NCI-H146 treated with DMSO at 0.1 percent for 48 hours (cell line): ENCODE results near the gene OR5AU1.
"Not testable (repeated sequence)": the region's sequence is repeated elsewhere in the genome, so short reads cannot be mapped to it uniquely, and the experiment has no call there.

Experiments used
- DNase-seq: peaks from one replicate; lab custom pipeline; 2025; ENCODE audit not compliant: unreplicated experiment; lab: John Stamatoyannopoulos, UW

Gene OR5AU1

GRCh38 chr14:21182166-21182565 is 26.3 kb upstream of the OR5AU1 start:
- no peak for DNase-seq

- no peak for DNase-seq
Observed at GRCh38 chr14:21171128-21171527, 15.3 kb upstream of the OR5AU1 start.

GRCh38 chr14:21169573-21169972 is 13.7 kb upstream of the OR5AU1 start:
- DNase-seq: no peak

- DNase-seq: no peak
Observed at GRCh38 chr14:21168055-21168454, 12.2 kb upstream of the OR5AU1 start.

GRCh38 chr14:21165670-21166069 is 9.8 kb upstream of the OR5AU1 start:
- DNase-seq: not testable (repeated sequence)

GRCh38 chr14:21165002-21165605 is 9.2 kb upstream of the OR5AU1 start:
- not testable (repeated sequence) for DNase-seq

- DNase-seq: no peak
Observed at GRCh38 chr14:21163871-21164291, 8.0 kb upstream of the OR5AU1 start.

- no peak for DNase-seq
Observed at GRCh38 chr14:21162081-21162480, 6.2 kb upstream of the OR5AU1 start.

- DNase-seq: no peak
Observed at GRCh38 chr14:21160061-21160610, 4.3 kb upstream of the OR5AU1 start.

GRCh38 chr14:21158175-21158574 is 2.3 kb upstream of the OR5AU1 start:
- not testable (repeated sequence) for DNase-seq

GRCh38 chr14:21149641-21150367 is 6.1 kb downstream of the OR5AU1 start:
- DNase-seq: no peak

- DNase-seq: no peak
Observed at GRCh38 chr14:21145437-21145836, 10.4 kb downstream of the OR5AU1 start.

- DNase-seq: no peak
Observed at GRCh38 chr14:21142357-21142756, 13.5 kb downstream of the OR5AU1 start.

GRCh38 chr14:21136024-21136423 is 19.8 kb downstream of the OR5AU1 start:
- peak; percentile 0 for DNase-seq

GRCh38 chr14:21133901-21134300 is 22.0 kb downstream of the OR5AU1 start:
- DNase-seq: no peak

- DNase-seq: no peak
Observed at GRCh38 chr14:21123429-21123828, 32.4 kb downstream of the OR5AU1 start.

GRCh38 chr14:21121122-21121521 is 34.7 kb downstream of the OR5AU1 start:
- DNase-seq: no peak

- no peak for DNase-seq
Observed at GRCh38 chr14:21120686-21121085, 35.2 kb downstream of the OR5AU1 start.

- DNase-seq: no peak
Observed at GRCh38 chr14:21118933-21119332, 36.9 kb downstream of the OR5AU1 start.

GRCh38 chr14:21113369-21113768 is 42.5 kb downstream of the OR5AU1 start:
- no peak for DNase-seq

- DNase-seq: no peak
Observed at GRCh38 chr14:21112255-21112654, 43.6 kb downstream of the OR5AU1 start.

- DNase-seq: no peak
Observed at GRCh38 chr14:21109377-21110138, 46.3 kb downstream of the OR5AU1 start.
